DOHH2 (cell line): ENCODE data around the gene BLOC1S1.

Source experiments
- CTCF ChIP-seq: fragments of 200-600 bp; sonication (generic); IDR thresholded peaks from one replicate; pipeline ENCODE4 v1.5.1; 2014; ENCODE audit warnings: antibody characterized with exemption, mild to moderate bottlenecking, low read depth, low read length; ENCODE audit not compliant: poor library complexity, severe bottlenecking
- EZH2phosphoT487 ChIP-seq: fragments of 200-600 bp; sonication (generic); IDR thresholded peaks from 2 replicates; pipeline ENCODE4 v1.6.1; 2017; ENCODE audit warnings: borderline replicate concordance, mild to moderate bottlenecking, antibody characterized with exemption, low read length, moderate library complexity, mixed read lengths

- TF ChIP-seq CTCF (no peak), EZH2phosphoT487 (no peak)
These were observed 18.9 kb upstream of the BLOC1S1 start for GRCh38 chr12:55696796-55697462.
